GM12874 (cell line): Measurements from ENCODE around the gene RALGDS.

Source experiments
- CTCF ChIP-seq: IDR thresholded peaks from 2 replicates; pipeline ENCODE4 v1.5.1; 2011; ENCODE audit warnings: low read depth, mild to moderate bottlenecking, control low read depth, low read length, moderate library complexity; ENCODE audit not compliant: insufficient read depth

Gene RALGDS

GRCh38 chr9:133103987-133104505, 17.0 kb downstream of the RALGDS start:
- TF ChIP-seq CTCF: no peak

GRCh38 chr9:133103183-133103986, 17.7 kb downstream of the RALGDS start:
- TF ChIP-seq CTCF: peak; percentile 93

GRCh38 chr9:133102190-133103021, 18.6 kb downstream of the RALGDS start:
- TF ChIP-seq CTCF: no peak

GRCh38 chr9:133101356-133102189, 19.5 kb downstream of the RALGDS start:
- TF ChIP-seq CTCF: no peak

GRCh38 chr9:133100506-133101355, 20.3 kb downstream of the RALGDS start:
- TF ChIP-seq CTCF: no peak

- TF ChIP-seq CTCF: no peak
These were observed 21.1 kb downstream of the RALGDS start for GRCh38 chr9:133099726-133100505.
